Stimulated activated naive CD8-positive, alpha-beta T cell treated with anti-CD3 and anti-CD28 coated beads, Interleukin-15, Interleukin-2, amounts not matched to agents 100 ng/mL and 50 ng/mL, for 24 hours (primary cell): ENCODE measurements around the gene PAWR.
"Not testable (repeated sequence)": the region's sequence is repeated elsewhere in the genome, so short reads cannot be mapped to it uniquely, and the experiment has no call there.

Experiments used
- H3K27ac Mint-ChIP-seq: one replicate; pipeline ENCODE4 v1.8.0; 2021; ENCODE audit warnings: mild to moderate bottlenecking, mixed read lengths
- H3K27me3 Mint-ChIP-seq: one replicate; pipeline ENCODE4 v1.8.0; 2021; ENCODE audit warnings: mixed read lengths
- H3K36me3 Mint-ChIP-seq: one replicate; pipeline ENCODE4 v1.8.0; 2021; ENCODE audit warnings: low read depth, mixed read lengths
- H3K4me1 Mint-ChIP-seq: one replicate; pipeline ENCODE4 v1.8.0; 2021; ENCODE audit warnings: low read depth, mixed read lengths
- H3K4me3 Mint-ChIP-seq: one replicate; pipeline ENCODE4 v1.8.0; 2021; ENCODE audit warnings: mild to moderate bottlenecking, mixed read lengths
- H3K9me3 Mint-ChIP-seq: one replicate; pipeline ENCODE4 v1.8.0; 2021; ENCODE audit warnings: mixed read lengths

PAWR gene

DNA sequence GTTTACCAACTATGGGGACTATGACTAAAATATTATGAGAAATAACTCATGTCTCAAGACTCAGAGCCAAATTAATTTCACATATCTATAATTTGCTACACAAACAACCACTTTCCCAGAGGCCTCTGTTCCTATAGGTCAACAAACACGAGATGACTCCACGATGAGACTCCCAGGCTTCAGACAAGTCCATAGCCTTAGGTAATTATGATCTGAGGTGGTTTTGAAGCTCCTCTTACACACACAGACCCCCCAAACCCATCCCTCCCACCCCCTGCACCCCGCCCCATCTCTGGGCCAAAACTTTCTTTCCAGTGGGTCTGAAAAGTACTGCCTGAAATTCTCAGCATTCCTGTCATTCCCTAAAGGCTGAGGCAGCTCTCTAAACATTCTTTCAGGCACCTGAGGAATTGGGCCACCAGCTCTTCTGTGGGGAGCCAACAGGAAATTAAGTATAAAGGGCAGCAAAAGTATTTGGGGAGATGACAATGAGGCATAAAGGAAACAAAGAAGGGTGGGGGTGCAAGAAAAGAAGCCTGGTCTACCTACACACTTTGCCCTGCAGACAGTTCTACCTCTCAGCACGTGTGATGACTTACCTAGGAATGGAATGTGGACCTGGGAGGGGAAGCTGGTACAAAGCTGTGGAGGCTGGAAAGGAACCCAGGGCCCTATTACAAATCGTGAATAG lies 143.6 kb downstream of the PAWR start:
- Mint-ChIP-seq H3K4me1 (no peaks in the 10 kb centered on the region), H3K27me3 (no peaks in the 10 kb centered on the region), H3K4me3 (no peak overlapping the region), H3K27ac (no peak overlapping the region), H3K36me3 (no peaks in the 10 kb centered on the region), H3K9me3 (no peaks in the 10 kb centered on the region)

DNA sequence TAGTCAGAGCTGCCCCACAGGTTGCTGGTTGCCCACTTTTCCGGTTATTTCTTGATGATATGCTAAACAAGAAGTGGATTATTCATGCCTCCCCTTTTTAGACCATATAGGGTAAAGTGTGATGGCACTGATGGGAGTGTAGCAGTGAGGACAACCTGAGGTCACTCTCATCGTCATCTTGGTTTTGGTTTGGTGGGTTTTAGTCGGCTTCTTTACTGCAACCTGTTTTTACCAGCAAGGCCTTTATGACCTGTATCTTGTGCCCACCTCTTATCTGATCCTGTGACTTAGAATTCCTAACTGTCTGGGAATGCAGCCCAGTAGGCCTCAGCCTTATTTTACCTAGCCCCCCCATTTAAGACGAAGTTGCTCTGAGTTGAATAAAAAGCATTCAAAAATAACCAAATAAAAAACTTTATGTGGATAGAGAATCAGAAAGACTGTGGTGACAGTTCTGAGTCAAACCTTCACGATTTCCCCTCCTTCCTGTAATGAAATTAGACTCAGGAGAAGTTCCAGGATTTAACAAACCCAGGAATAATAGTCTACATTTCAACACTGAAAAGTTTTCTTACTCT lies 144.2 kb downstream of the PAWR start:
- H3K9me3 Mint-ChIP-seq = no peaks in the 10 kb centered on the region
- H3K4me3 Mint-ChIP-seq = no peak overlapping the region
- no peaks in the 10 kb centered on the region for H3K36me3 Mint-ChIP-seq
- no peaks in the 10 kb centered on the region for H3K4me1 Mint-ChIP-seq
- no peaks in the 10 kb centered on the region for H3K27me3 Mint-ChIP-seq
- H3K27ac Mint-ChIP-seq = no peak overlapping the region

DNA sequence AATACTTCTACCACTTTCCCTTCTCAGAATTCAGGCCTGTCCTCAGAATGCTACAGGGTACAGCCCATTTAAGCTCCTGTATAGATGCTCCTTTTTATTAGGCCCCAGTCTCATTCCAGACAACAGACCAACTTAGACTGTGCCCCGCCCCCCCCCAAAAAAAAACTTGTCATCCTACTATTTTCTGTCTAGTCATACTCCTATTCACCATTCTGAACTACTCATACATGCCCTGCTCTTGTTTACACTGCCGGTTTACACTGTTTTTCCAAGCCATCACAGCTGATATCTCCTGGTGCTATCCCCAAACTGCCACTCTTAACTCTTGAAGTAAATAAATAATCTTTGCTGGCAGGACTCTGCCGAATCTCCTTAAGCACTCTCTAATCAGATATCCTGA lies 146.3 kb downstream of the PAWR start:
- not testable (repeated sequence) for H3K4me1 Mint-ChIP-seq, H3K27ac Mint-ChIP-seq, H3K4me3 Mint-ChIP-seq, H3K36me3 Mint-ChIP-seq, H3K27me3 Mint-ChIP-seq, H3K9me3 Mint-ChIP-seq

DNA sequence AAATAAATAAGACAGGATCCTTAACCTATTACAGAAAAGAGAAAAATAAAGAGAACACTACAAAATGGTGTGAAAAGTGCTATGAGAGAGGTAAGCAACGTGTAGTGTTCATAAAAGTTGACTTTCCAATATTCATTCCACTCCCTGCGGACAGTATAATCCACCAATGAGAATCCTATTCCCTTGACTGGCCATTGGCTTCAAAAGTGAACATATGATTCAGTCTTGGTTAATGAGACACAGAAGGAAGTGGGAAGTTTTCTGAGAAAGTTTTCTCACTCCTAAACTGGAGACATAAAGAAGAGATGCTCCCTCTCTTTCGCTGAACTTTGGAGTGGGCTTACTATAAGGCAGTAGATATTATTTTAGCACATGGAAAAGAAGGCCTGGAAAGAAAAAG lies 153.1 kb downstream of the PAWR start:
- no peak overlapping the region for H3K27ac Mint-ChIP-seq
- H3K4me3 Mint-ChIP-seq = no peak overlapping the region
- no peaks in the 10 kb centered on the region for H3K27me3 Mint-ChIP-seq
- H3K9me3 Mint-ChIP-seq = no peaks in the 10 kb centered on the region
- no peaks in the 10 kb centered on the region for H3K4me1 Mint-ChIP-seq
- no peaks in the 10 kb centered on the region for H3K36me3 Mint-ChIP-seq

DNA sequence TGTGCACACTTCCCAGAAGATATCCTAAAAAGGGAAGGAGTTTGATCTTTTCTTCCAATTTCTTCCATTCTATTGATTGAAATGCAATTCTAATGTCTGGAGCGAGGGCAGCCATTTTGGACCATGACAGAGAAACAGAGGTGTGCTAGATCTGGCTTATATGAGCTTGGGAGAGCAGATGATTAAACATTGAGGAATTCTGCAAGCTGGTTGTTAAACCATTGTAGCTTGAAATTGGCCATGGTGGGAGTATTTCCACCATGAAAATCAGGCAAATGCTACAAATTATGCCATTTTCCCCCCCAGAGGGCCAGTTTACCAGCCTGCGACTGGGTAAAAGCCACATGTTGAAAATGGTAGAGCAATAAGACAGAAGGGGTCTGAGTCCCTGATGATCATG lies 155.0 kb downstream of the PAWR start:
- no peaks in the 10 kb centered on the region for H3K4me1 Mint-ChIP-seq
- no peak overlapping the region for H3K4me3 Mint-ChIP-seq
- H3K36me3 Mint-ChIP-seq = no peaks in the 10 kb centered on the region
- H3K9me3 Mint-ChIP-seq = no peaks in the 10 kb centered on the region
- H3K27ac Mint-ChIP-seq = no peak overlapping the region
- H3K27me3 Mint-ChIP-seq = no peaks in the 10 kb centered on the region
